NT2/D1 (cell line): ENCODE results near the gene SLC8B1.

Source experiments
- SUZ12 ChIP-seq: IDR thresholded peaks from 2 replicates; pipeline ENCODE4 v1.6.1; 2011; ENCODE audit not compliant: insufficient read length, insufficient read depth; ENCODE audit errors: extremely low read depth
- ZNF274 ChIP-seq: IDR thresholded peaks from 2 replicates; pipeline ENCODE4 v1.6.1; 2011; ENCODE audit warnings: mild to moderate bottlenecking, low read depth, low read length

DNA sequence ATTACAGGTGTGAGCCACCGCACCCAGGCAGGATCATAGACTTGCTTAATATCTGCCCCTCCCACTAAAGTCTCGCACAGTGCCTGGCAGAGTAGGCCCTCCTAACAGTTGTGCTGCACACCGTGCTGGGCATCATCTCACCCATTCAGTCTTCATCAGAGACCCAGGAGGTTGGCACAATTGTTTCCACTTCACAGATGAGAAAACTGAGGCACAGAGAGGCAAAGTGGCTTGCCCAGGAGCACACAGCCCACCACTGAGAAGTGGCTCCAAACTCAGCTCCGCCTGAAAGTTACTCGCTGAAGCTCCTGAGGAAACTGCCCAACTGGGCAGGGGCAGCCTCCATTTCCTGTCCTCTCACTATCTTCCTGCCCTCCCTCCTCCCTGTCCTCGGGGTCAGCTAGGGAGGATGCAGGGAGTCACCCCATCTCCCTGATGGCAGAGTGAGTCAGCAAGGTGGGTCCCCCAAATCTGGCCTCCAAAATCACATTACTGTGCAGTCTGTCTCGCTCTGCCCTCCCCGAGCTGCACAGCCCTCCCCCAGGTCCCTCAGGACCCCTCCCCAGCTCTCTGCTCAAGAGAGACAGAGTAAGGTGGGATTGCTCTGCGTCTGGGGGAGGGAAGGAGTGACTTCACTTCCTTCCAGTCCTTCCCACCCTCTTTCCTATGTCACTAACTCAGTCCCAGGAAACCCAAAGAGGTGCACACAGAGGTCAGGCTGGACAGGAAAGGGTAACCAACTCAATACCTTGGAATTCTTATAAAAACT, 5.7 kb downstream of the SLC8B1 start:
- TF ChIP-seq SUZ12 (no peak), ZNF274 (no peak)
